ENCODE results near the gene COP1. TPM values are rescaled to one million over a fixed set of nuclear protein-coding genes. Genes with fewer than 3 reads are reported as not detected.

COP1 gene
- total and polyA plus RNA-seq, 2 donors (not counting 3 experiments of a cell fraction or from before 2014, with no cell fraction given): 16.5 to 40.9 TPM

GRCh38 chr1:176203735-176204134 lies 3.4 kb downstream of the COP1 start:
- ChIA-PET CTCF (no interaction called here), POLR2A (no interaction called here)
- peaks cover 15% of the 10 kb centered on the region for H3K4me1 ChIP-seq (ENCODE audit: control insufficient read depth, extremely low read depth, insufficient read depth, low read length)
- no peaks in the 10 kb centered on the region for H3K27me3 ChIP-seq (ENCODE audit: control insufficient read depth in 2 of 2, insufficient read depth in 2 of 2, low read length in 2 of 2)
- no TSS peak for BruUV-seq (replicated peaks)
- no peak overlapping the region for H3K9ac ChIP-seq (replicated peaks; ENCODE audit: extremely low read depth, insufficient read depth, low read length)
- H3K4me3 ChIP-seq (replicated peaks in 1 of 3; ENCODE audit: insufficient read depth in 1 of 3, low read depth in 1 of 3, low read length in 3 of 3): no peak overlapping the region
- no peak overlapping the region for H2AFZ ChIP-seq (ENCODE audit: low read depth, low read length)
- intact Hi-C loops (cut with micrococcal nuclease): loop anchor here (10.0 kb wide), 2 partner anchors 689 to 829 kb away; no protein-coding TSS in a partner anchor
- H3K4me2 ChIP-seq (ENCODE audit: insufficient read depth, low read length): no peak overlapping the region
- dilution Hi-C loops (cut with MboI; ENCODE audit: extremely low pct_ligation_motif_present, low sequenced_read_pairs): no loop called here
- H3K79me2 ChIP-seq (ENCODE audit: control insufficient read depth, insufficient read depth, low read length): peaks cover 80% of the 10 kb centered on the region
- FAIRE-seq: no peak
- H4K20me1 ChIP-seq (replicated peaks; ENCODE audit: control insufficient read depth, extremely low read depth, insufficient read depth, low read length): peaks cover 26% of the 10 kb centered on the region
- DNase-seq (ENCODE audit: low read depth, low spot score): no peak
- H3K9me3 ChIP-seq (replicated peaks; ENCODE audit: control insufficient read depth, insufficient read depth, low read length): no peaks in the 10 kb centered on the region
- no peaks in the 10 kb centered on the region for H3K9me1 ChIP-seq (replicated peaks; ENCODE audit: control insufficient read depth, extremely low read depth, insufficient read depth, low read length)
- TF ChIP-seq FOS (IDR thresholded peaks at IDR 0.05; ENCODE audit: borderline replicate concordance, insufficient read depth, low read length) (no peak), MAX (IDR thresholded peaks at IDR 0.05; ENCODE audit: insufficient read depth, insufficient read length) (no peak), EZH2 (IDR thresholded peaks at IDR 0.05; ENCODE audit: borderline replicate concordance, low read depth, low read length, severe bottlenecking) (no peak), GATA2 (IDR thresholded peaks at IDR 0.05; ENCODE audit: insufficient read depth, insufficient read length, low read depth, low read length) (no peak), POLR2AphosphoS5 (IDR thresholded peaks at IDR 0.05; ENCODE audit: insufficient read depth, low read depth, low read length) (no peak), JUN (IDR thresholded peaks at IDR 0.05; ENCODE audit: borderline replicate concordance, insufficient read depth, insufficient read length, low read depth) (no peak), MYC (IDR thresholded peaks at IDR 0.05; ENCODE audit: low read depth, low read length) (no peak), CTCF (IDR thresholded peaks at IDR 0.05; ENCODE audit: extremely low read depth in 1 of 2, insufficient read depth in 1 of 2, low read depth in 1 of 2, low read length in 2 of 2) (no peak), POLR2A (IDR thresholded peaks at IDR 0.05; ENCODE audit: low read depth, low read length) (no peak)
- no peak overlapping the region for H3K27ac ChIP-seq (ENCODE audit: insufficient read depth, low read depth, low read length)
- no peaks in the 10 kb centered on the region for H3K36me3 ChIP-seq (ENCODE audit: control insufficient read depth in 2 of 2, extremely low read depth in 1 of 2, insufficient read depth in 2 of 2, low read length in 2 of 2)

Measured in endothelial cell of umbilical vein (primary cell).